OCI-LY1 (cell line): Measurements from ENCODE around the gene LPO.

ENCODE experiments used
- H2AFZ ChIP-seq: fragments of 200-600 bp; sonication (generic), shearing (Covaris generic); 2 replicates; pipeline ENCODE4 v1.6.0; 2014; ENCODE audit warnings: antibody characterized with exemption, mild to moderate bottlenecking, low read length
- H3F3A ChIP-seq: fragments of 200-600 bp; sonication (generic), shearing (Covaris generic); 2 replicates; pipeline ENCODE4 v1.6.0; 2014; ENCODE audit warnings: mild to moderate bottlenecking, antibody characterized with exemption, low read length, moderate library complexity; ENCODE audit not compliant: insufficient read depth
- H3K27ac ChIP-seq: fragments of 200-600 bp; sonication (generic); 2 replicates; pipeline ENCODE4 v1.5.1; 2014; ENCODE audit warnings: low read length, mixed run types, mild to moderate bottlenecking, low read depth; ENCODE audit not compliant: poor library complexity, severe bottlenecking
- H3K27me3 ChIP-seq: fragments of 200-600 bp; sonication (generic); 2 replicates; pipeline ENCODE4 v1.6.0; 2014; ENCODE audit warnings: antibody characterized with exemption, mild to moderate bottlenecking, low read length, moderate library complexity; ENCODE audit not compliant: insufficient read depth
- H3K36me3 ChIP-seq: fragments of 200-600 bp; sonication (generic); 2 replicates; pipeline ENCODE4 v1.6.1; 2014; ENCODE audit warnings: mild to moderate bottlenecking, antibody characterized with exemption, low read length, moderate library complexity, mixed read lengths; ENCODE audit not compliant: insufficient read depth
- H3K4me1 ChIP-seq: fragments of 200-600 bp; sonication (generic); 2 replicates; pipeline ENCODE4 v1.5.1; 2014; ENCODE audit warnings: mild to moderate bottlenecking, low read length, moderate library complexity; ENCODE audit not compliant: insufficient read depth, severe bottlenecking
- H3K4me2 ChIP-seq: fragments of 200-600 bp; sonication (generic), shearing (Covaris generic); 2 replicates; pipeline ENCODE4 v1.6.1; 2014; ENCODE audit warnings: low read length
- H3K4me3 ChIP-seq: fragments of 200-600 bp; sonication (generic); 2 replicates; pipeline ENCODE4 v1.5.1; 2014; ENCODE audit warnings: low read length, low read depth, mild to moderate bottlenecking, mixed read lengths; ENCODE audit not compliant: poor library complexity, severe bottlenecking
- H3K79me2 ChIP-seq: fragments of 200-600 bp; shearing (Covaris generic); 2 replicates; pipeline ENCODE4 v1.6.1; 2016; ENCODE audit warnings: mixed run types, low read length, mixed read lengths; ENCODE audit not compliant: insufficient read depth
- H3K9ac ChIP-seq: fragments of 200-600 bp; sonication (generic), shearing (Covaris generic); 2 replicates; pipeline ENCODE4 v1.6.1; 2014; ENCODE audit warnings: mild to moderate bottlenecking, low read length, mixed read lengths
- H3K9me2 ChIP-seq: fragments of 200-600 bp; sonication (generic), shearing (Covaris generic); 2 replicates; pipeline ENCODE4 v1.6.1; 2014; ENCODE audit warnings: low read depth, mild to moderate bottlenecking, low read length, mixed read lengths
- H3K9me3 ChIP-seq: fragments of 200-600 bp; shearing (Covaris generic); 2 replicates; pipeline ENCODE4 v1.6.1; 2014; ENCODE audit warnings: low read length, mixed read lengths
- H4K20me1 ChIP-seq: fragments of 200-600 bp; sonication (generic), shearing (Covaris generic); 2 replicates; pipeline ENCODE4 v1.6.0; 2016; ENCODE audit warnings: mild to moderate bottlenecking, low read length; ENCODE audit not compliant: insufficient read depth
- CTCF ChIP-seq: fragments of 200-600 bp; sonication (generic), shearing (Covaris generic); IDR thresholded peaks from 2 replicates; pipeline ENCODE4 v1.5.1; 2017; ENCODE audit warnings: mild to moderate bottlenecking, antibody characterized with exemption, low read length, moderate library complexity, mixed read lengths
- EZH2 ChIP-seq: fragments of 200-600 bp; sonication (generic), shearing (Covaris generic); IDR thresholded peaks from 2 replicates; pipeline ENCODE4 v1.8.0; 2017; ENCODE audit warnings: borderline replicate concordance, mixed run types, mild to moderate bottlenecking, antibody characterized with exemption, low read length, moderate library complexity, mixed read lengths

Gene LPO

GRCh38 chr17:58311429-58311894, 73.1 kb downstream of the LPO start:
- Histone ChIP-seq H3K27me3 (no peaks in the 10 kb centered on the region), H3K36me3 (peaks cover 26% of the 10 kb centered on the region; the same call in 1 of the 2 replicates), H3F3A (no peaks in the 10 kb centered on the region), H3K4me3 (no peak overlapping the region), H3K27ac (no peak overlapping the region), H3K79me2 (no peaks in the 10 kb centered on the region), H3K9ac (no peak overlapping the region), H4K20me1 (no peaks in the 10 kb centered on the region), H2AFZ (no peak overlapping the region), H3K9me3 (no peaks in the 10 kb centered on the region), H3K9me2 (no peaks in the 10 kb centered on the region), H3K4me1 (no peaks in the 10 kb centered on the region), H3K4me2 (no peak overlapping the region)
- TF ChIP-seq EZH2 (no peak), CTCF (no peak)

- Histone ChIP-seq H2AFZ (no peak overlapping the region), H3K4me2 (no peak overlapping the region), H3K27ac (no peak overlapping the region), H3K9ac (no peak overlapping the region), H4K20me1 (no peaks in the 10 kb centered on the region), H3K4me3 (no peak overlapping the region), H3K36me3 (peaks cover 22% of the 10 kb centered on the region; the same call in 1 of the 2 replicates), H3K4me1 (no peaks in the 10 kb centered on the region), H3K9me2 (no peaks in the 10 kb centered on the region), H3K79me2 (no peaks in the 10 kb centered on the region), H3K27me3 (no peaks in the 10 kb centered on the region), H3K9me3 (no peaks in the 10 kb centered on the region), H3F3A (no peaks in the 10 kb centered on the region)
- no peak for TF ChIP-seq EZH2
- TF ChIP-seq CTCF: no peak
These were observed 73.7 kb downstream of the LPO start for GRCh38 chr17:58312021-58312630.

- Histone ChIP-seq H3K9me3 (no peaks in the 10 kb centered on the region), H3K9ac (no peak overlapping the region), H3K79me2 (no peaks in the 10 kb centered on the region), H3F3A (no peaks in the 10 kb centered on the region), H3K27ac (no peak overlapping the region), H3K4me3 (no peak overlapping the region), H3K36me3 (peaks cover 16% of the 10 kb centered on the region; the same call in 1 of the 2 replicates), H3K27me3 (no peaks in the 10 kb centered on the region), H3K9me2 (no peaks in the 10 kb centered on the region), H3K4me2 (no peak overlapping the region), H2AFZ (no peak overlapping the region), H3K4me1 (peaks cover 4% of the 10 kb centered on the region), H4K20me1 (no peaks in the 10 kb centered on the region)
- TF ChIP-seq EZH2 (no peak), CTCF (peak; percentile 26; the same call in 1 of the 2 replicates)
These were observed 74.4 kb downstream of the LPO start for GRCh38 chr17:58312829-58313228.
